NCI-H2227 (cell line): ENCODE measurements around the gene DUT.
"Not testable (repeated sequence)": the region's sequence is repeated elsewhere in the genome, so short reads cannot be mapped to it uniquely, and the experiment has no call there.

ENCODE experiments used
- DNase-seq: peaks from one replicate; lab custom pipeline; 2025; ENCODE audit not compliant: unreplicated experiment; lab: John Stamatoyannopoulos, UW

DUT gene

DNA sequence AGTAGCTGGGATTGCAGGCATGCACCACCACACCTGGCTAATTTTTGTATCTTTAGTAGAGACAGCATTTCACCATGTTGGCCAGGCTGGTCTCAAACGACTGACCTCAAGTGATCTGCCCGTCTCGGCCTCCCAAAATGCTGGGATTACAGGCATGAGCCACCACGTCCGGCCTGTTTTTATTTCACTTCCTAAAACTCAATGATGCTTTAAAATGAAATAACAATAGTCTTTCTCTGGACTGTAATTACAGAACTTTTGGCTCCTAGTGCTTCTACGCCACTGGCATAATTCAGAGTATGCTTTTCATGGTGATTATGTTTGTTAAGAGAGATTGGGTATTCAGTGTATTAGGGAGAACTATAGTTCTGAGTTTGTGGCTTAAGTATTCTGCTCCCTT is 5.0 kb upstream of the DUT start:
- DNase-seq = not testable (repeated sequence)

DNA sequence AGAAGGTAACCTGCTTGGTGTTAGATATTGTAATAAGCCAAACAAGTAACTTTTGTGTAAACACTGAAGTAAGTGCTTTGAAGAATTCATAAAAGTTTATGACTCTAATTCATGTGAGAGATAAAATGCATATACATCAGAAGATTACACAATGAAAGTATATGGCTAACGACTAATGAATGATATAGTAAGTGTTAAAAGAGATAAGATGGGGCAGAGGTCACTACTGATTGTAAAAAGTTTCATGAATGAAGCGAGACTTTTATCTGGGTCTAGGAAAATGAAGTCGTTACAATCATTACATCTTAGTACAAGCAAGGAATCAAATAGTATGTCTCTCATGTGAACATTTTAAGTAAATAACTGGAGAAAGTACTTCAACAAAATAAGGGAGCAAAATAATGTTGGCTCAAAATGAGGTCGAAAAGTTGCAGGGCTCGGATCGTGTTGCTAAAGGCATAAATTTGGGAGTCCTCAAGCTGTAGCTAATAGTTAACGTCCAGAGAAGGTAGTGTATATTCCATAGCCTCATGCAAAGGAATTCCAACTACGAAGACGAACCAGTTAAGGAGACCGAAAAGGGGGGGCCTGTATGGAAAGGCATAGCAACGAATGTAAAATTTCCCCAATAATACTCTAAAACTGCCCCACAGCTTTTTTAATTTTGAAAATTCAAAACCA is 984 bp upstream of the DUT start:
- no peak for DNase-seq

DNA sequence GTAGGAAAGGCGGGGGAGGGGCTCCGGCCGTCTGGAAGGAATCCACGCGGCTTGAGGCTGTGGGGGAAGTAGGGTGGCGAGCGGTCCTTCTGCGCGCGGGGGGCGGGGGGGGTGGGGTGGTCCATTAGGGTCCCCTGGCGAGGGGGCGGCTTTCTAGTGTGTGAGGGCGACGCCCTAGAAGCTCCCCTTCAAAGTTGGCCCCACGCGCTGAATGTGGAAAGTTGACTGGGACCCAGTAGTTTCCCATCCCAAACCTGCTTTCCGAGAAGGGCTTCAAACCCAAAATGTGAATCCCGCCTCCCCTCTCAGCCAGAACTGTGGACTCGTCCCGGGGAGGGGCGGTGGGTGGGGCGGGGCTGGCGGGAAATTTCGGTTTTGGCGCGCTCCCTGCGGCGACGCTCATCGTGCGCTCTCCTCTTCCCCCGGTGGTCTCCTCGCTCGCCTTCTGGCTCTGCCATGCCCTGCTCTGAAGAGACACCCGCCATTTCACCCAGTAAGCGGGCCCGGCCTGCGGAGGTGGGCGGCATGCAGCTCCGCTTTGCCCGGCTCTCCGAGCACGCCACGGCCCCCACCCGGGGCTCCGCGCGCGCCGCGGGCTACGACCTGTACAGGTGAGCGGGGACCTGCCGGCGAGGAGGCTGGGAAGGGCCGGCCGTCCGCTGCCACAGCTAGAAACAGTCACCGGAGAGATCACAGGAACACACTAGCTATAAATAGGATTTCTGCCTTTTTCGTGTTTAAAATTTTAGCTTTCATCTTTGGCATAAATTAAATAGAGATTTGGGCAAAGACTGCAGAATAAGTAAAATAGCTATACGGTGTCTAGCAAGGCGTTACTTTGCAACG is 790 bp downstream of the DUT start:
- peak; percentile 76 for DNase-seq

- no peak for DNase-seq
Observed at GRCh38 chr15:48332642-48333034, 1.4 kb downstream of the DUT start.

DNA sequence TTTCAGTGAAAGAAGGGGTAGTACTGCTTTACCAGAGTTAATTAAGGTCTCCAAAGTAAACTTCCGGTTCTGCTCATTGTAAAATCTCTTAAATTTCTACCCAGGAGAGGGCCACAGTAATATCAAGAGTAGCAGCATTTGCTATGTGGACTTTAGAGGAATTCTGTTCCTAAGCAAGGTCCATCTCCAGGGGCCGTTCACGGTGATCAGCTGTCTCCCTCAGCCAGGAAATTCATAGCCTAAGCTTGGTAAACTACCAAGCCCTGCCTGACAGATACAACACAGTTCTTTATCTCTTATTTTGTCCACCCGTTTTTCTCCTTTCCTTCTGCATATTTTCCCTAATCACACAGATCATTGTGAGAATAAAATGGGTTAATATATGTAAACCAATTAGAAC is 2.3 kb downstream of the DUT start:
- no peak for DNase-seq

DNA sequence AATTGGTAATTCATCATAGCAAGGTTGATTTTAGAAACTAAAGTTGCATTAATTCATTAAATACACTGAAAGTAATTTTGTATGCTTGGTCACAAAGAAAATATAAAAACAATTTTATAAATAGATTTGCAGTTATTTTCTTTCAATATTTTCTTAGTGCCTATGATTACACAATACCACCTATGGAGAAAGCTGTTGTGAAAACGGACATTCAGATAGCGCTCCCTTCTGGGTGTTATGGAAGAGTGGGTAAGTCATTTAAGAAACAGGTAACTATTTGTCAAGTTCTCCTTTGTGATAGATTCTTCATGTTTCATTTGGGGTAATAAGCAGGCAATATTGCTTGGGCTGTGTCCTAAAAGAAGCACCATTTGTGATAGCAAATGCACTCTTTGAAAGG is 3.0 kb downstream of the DUT start:
- no peak for DNase-seq

DNA sequence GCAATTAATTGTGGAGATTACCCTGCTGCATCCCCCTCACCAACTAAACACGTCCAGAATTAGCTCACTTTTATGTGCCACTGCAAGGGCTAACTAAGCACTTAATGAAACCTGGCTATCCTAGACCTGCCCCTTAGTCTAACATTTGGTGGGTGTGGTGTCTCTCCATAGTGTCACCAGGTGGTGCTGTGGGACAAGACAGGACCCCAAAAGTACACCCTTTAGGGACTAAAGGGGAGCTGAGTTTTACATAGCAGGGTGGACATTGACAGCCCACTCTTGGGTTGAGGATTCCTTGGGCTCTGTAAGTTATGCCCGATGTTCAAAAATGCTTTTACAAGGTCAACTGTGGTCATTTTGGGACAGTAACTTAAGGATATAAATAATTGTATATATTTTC is 5.7 kb downstream of the DUT start:
- peak; percentile 12 for DNase-seq

DNA sequence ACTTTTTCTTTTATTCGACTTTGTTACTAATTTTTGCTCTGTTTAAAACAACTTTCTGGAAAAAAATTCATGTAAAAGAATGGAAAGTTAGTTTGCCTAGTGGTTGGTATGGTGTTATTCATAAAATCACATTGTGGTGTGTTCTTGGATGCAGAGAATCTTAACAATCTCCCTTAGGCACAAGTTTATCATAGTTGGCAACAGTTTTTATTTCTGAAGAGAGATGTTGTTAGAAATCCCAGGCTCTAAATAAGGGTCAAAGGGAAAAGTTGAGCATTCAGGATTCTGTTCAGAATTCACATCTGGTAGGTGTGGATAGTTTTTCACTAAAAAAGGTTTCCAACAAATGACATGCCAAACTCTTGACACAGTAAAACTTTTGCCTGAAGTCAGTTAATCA is 6.4 kb downstream of the DUT start:
- no peak for DNase-seq

DNA sequence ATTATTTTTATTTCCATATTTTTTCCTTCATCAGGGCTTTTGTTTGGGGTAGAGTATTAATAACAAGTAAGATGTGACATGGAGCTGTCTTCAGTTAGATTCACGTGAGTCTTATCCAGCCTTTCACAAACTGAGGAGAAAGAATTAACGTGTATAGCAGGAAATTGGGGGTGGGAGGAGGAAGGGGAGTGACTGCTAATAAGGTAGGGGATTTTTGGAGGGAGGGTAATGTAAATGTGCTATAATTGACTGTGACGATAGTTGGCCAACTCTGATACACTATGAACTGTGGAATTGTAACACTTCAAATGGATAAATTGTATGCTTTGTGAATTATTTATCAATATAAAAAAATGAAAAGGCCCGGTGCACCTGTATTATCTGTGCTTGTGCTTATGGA is 8.9 kb downstream of the DUT start:
- DNase-seq = no peak

DNA sequence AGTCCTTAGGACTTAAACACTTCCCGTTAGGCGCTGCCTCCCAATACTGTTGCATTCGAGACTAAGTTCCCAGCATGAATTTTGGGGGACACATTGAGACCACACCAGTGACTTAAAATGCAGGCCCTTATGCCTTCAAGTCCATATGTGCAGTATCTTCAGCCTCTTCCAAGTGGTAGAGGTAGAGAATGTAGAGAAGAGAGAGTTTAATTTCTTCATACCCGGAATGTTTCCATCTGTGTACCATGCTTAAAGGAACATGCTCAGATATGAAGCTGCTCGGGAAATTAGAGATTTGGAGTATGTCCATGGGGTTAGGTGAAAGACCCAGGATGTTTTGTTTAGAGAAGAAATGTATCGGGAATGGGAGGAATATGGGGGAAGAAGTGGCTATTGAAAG is 12.6 kb downstream of the DUT start:
- DNase-seq = no peak

GRCh38 chr15:48345516-48345915 is 14.3 kb downstream of the DUT start:
- DNase-seq = no peak

- DNase-seq = peak; percentile 76
Observed at GRCh38 chr15:48352474-48353072, 21.3 kb downstream of the DUT start.

GRCh38 chr15:48354694-48355303 is 23.6 kb downstream of the DUT start:
- no peak for DNase-seq

GRCh38 chr15:48355377-48355776 is 24.1 kb downstream of the DUT start:
- no peak for DNase-seq

DNA sequence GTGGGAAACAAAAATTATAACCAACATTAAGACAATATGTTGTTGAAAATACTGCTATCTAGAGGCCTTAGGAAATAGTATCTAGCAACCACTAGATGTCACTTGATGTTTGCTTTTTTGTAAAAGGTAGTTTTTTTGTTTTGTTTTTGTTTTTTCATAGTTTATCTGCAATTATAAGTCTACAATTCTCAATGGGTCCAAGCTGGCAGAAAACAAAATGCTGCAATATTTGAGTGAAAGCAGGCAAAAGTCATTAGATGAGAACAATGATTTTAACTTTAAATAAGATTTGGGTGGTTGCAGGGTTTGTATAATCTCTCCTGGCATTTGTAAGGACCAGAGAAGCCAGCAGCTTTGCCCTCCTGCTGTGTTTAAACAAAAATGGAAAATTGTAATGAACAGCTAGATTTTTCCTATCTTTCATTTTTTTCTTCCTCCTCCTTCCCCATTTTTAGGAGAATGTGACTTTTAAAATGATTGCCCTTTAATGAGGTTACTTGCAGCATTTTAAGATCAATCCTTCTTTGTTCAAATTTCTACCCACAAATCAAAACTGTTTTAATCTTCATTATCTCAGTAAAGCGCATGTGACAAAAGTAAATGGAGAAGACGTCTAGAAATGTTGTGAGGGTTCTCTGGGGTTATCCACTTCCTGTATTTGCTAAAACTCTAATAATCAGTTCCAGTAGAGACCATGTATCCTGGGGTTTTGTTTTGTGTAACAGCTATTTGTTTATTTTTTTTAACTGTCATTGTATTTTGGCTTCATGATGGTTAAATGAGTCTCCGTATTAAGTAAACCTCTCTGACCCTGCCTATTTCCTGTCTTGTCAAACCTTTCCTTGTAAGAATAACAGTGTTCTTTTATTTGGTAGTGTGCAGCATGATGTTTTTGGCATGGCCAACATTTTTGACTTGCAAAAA is 27.3 kb downstream of the DUT start:
- DNase-seq = peak; percentile 27

DNA sequence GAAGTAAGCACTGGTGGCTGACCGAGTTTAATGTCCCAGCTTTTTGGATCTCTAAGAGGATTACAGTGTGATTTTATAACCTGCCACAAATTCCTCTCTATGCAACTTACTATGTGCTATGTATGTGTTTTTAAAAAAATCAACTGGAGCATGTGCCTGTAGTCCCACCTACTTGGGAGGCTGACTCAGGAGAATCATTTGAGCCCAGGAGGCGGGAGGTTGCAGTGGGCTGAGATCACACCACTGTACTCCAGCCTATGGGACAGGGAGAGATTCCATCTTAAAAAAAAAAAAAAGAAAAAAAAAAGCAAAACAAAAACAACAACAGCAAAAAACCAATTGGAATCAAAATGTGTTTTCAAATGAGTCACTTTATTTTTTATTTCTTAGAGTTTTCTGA is 29.6 kb downstream of the DUT start:
- no peak for DNase-seq

GRCh38 chr15:48361685-48362084 is 30.5 kb downstream of the DUT start:
- no peak for DNase-seq

GRCh38 chr15:48363474-48363873 is 32.2 kb downstream of the DUT start:
- no peak for DNase-seq

DNA sequence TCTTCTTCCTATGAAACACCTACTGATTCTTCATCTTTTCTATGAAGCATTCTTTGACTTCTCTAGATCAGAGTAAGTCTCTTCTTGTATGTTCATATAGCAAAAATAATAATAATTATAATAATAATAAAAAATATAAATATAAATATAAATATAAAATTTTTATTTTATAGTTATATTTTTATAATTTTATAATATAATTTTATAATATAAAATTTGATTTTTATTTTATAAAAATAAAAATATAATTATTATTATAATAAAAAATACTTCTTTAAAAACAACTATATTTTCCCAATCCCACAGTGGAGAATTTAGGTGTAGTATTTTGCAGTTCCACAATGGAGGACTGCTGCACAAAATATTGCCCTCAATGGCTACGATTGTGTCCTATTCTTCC is 34.3 kb downstream of the DUT start:
- no peak for DNase-seq

- no peak for DNase-seq
Observed at GRCh38 chr15:48366584-48367312, 35.5 kb downstream of the DUT start.
